Neural progenitor cell (in vitro differentiated cells): ENCODE results near the gene DLGAP3. TPM values are rescaled to one million over a fixed set of nuclear protein-coding genes. Genes with fewer than 3 reads are reported as not detected.
A peak's percentile ranks its signal among the peaks of the same experiment; 100 is the strongest.

Source experiments
- DNase-seq: peaks from one replicate; pipeline ENCODE4 v3.0.0-alpha.2; 2016; ENCODE audit warnings: low spot score
- H2AFZ ChIP-seq: fragments of 200-600 bp; sonication (generic); replicated peaks from 2 replicates; pipeline ENCODE4 v1.6.1; 2016; ENCODE audit warnings: antibody characterized with exemption
- H3F3A ChIP-seq: fragments of 200-600 bp; sonication (generic); 2 replicates; pipeline ENCODE4 v1.6.1; 2016; ENCODE audit warnings: antibody characterized with exemption, low read depth
- H3K27ac ChIP-seq: fragments of 200-600 bp; sonication (generic); 2 replicates; pipeline ENCODE4 v1.5.1; 2016; ENCODE audit warnings: mild to moderate bottlenecking
- H3K27me3 ChIP-seq: fragments of 200-600 bp; sonication (generic); 2 replicates; pipeline ENCODE4 v1.6.1; 2016; ENCODE audit warnings: mild to moderate bottlenecking, moderate library complexity
- H3K36me3 ChIP-seq: fragments of 200-600 bp; sonication (generic); 2 replicates; pipeline ENCODE4 v1.5.1; 2016
- H3K4me1 ChIP-seq: fragments of 200-600 bp; sonication (generic); 2 replicates; pipeline ENCODE4 v1.6.1; 2016; ENCODE audit warnings: mixed run types
- H3K4me2 ChIP-seq: fragments of 200-600 bp; sonication (generic); 2 replicates; pipeline ENCODE4 v1.6.1; 2016
- H3K4me3 ChIP-seq: fragments of 200-600 bp; sonication (generic); 2 replicates; pipeline ENCODE4 v1.5.1; 2016
- H3K79me2 ChIP-seq: fragments of 200-600 bp; sonication (generic); 2 replicates; pipeline ENCODE4 v1.6.1; 2016; ENCODE audit warnings: low read depth
- H3K9ac ChIP-seq: fragments of 200-600 bp; sonication (generic); 2 replicates; pipeline ENCODE4 v1.6.1; 2016
- H3K9me3 ChIP-seq: fragments of 200-600 bp; sonication (generic); 2 replicates; pipeline ENCODE4 v1.5.1; 2016; ENCODE audit warnings: low read depth
- H4K20me1 ChIP-seq: fragments of 200-600 bp; sonication (generic); 2 replicates; pipeline ENCODE4 v1.6.1; 2016; ENCODE audit warnings: low read depth
- H3K27ac Mint-ChIP-seq: 3 replicates; pipeline ENCODE4 v1.8.0; 2021; ENCODE audit warnings: mixed read lengths
- H3K27me3 Mint-ChIP-seq: 2 replicates; pipeline ENCODE4 v1.8.0; 2022; ENCODE audit warnings: low read depth, mild to moderate bottlenecking, inconsistent platforms, moderate library complexity, mixed read lengths; ENCODE audit not compliant: insufficient read depth
- H3K36me3 Mint-ChIP-seq: 3 replicates; pipeline ENCODE4 v1.8.0; 2021; ENCODE audit warnings: mixed read lengths
- H3K4me1 Mint-ChIP-seq: 3 replicates; pipeline ENCODE4 v1.8.0; 2021; ENCODE audit warnings: mixed read lengths
- H3K4me3 Mint-ChIP-seq: 3 replicates; pipeline ENCODE4 v1.8.0; 2021; ENCODE audit warnings: mild to moderate bottlenecking, moderate library complexity, mixed read lengths
- H3K9me3 Mint-ChIP-seq: 3 replicates; pipeline ENCODE4 v1.8.0; 2020; ENCODE audit warnings: mixed read lengths
- EZH2 ChIP-seq: fragments of 200-600 bp; sonication (generic); IDR thresholded peaks from 2 replicates; pipeline ENCODE4 v1.6.1; 2017; ENCODE audit warnings: antibody characterized with exemption, mild to moderate bottlenecking, moderate library complexity
- EZH2phosphoT487 ChIP-seq: fragments of 200-600 bp; sonication (generic); IDR thresholded peaks from 2 replicates; pipeline ENCODE4 v1.6.1; 2017; ENCODE audit warnings: antibody characterized with exemption
- total RNA-seq: library from RNA; depleted of rRNA; stranded (reverse); fragments of >200 nt; gene quantifications from 2 replicates; pipeline ENCODE4 v1.2.3, GENCODE V29; 2015; ENCODE audit warnings: low replicate concordance
- TF ChIP-seq, protein P1 (sequence below): fragments of 200-600 bp; sonication (generic); IDR thresholded peaks from 2 replicates; pipeline ENCODE4 v1.5.1; 2017; ENCODE audit warnings: antibody characterized with exemption, mild to moderate bottlenecking

The DLGAP3 gene
- total RNA-seq, 1 donor from 2014 or later = not detected

DNA sequence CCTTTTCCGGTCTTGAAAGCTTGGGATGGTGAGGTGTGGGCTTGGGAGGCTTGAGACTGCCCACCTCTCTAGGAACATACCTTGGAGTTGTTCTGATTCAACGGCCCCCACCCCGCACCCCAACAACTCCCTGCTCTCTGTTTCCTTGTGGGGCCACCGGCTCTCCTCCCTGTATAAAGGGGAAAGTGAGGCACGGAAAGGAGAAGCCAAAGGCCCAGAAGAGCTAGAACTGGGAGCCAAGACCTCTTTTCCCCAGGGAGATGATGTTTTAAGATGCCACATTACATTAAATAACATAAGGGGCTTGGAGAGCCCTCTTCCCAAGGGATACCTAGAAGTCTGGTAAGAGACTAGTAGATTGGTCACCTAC, 1.2 kb upstream of the DLGAP3 start:
- Histone ChIP-seq H2AFZ (no peak overlapping the region), H3K9me3 (no peaks in the 10 kb centered on the region), H3K27me3 (peaks cover 90% of the 10 kb centered on the region), H3F3A (peaks cover 9% of the 10 kb centered on the region), H3K79me2 (no peaks in the 10 kb centered on the region), H3K4me3 (peak overlapping the region; percentile 89), H3K27ac (no peak overlapping the region), H4K20me1 (peaks cover 29% of the 10 kb centered on the region), H3K36me3 (no peaks in the 10 kb centered on the region), H3K4me1 (peaks cover 4% of the 10 kb centered on the region), H3K4me2 (peak overlapping the region; percentile 100), H3K9ac (no peak overlapping the region)
- TF ChIP-seq, protein P1, sequence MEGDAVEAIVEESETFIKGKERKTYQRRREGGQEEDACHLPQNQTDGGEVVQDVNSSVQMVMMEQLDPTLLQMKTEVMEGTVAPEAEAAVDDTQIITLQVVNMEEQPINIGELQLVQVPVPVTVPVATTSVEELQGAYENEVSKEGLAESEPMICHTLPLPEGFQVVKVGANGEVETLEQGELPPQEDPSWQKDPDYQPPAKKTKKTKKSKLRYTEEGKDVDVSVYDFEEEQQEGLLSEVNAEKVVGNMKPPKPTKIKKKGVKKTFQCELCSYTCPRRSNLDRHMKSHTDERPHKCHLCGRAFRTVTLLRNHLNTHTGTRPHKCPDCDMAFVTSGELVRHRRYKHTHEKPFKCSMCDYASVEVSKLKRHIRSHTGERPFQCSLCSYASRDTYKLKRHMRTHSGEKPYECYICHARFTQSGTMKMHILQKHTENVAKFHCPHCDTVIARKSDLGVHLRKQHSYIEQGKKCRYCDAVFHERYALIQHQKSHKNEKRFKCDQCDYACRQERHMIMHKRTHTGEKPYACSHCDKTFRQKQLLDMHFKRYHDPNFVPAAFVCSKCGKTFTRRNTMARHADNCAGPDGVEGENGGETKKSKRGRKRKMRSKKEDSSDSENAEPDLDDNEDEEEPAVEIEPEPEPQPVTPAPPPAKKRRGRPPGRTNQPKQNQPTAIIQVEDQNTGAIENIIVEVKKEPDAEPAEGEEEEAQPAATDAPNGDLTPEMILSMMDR = no peak
- TF ChIP-seq EZH2 (no peak), EZH2phosphoT487 (no peak)
- no peaks in the 10 kb centered on the region for H3K9me3 Mint-ChIP-seq
- no peak for DNase-seq
- H3K4me1 Mint-ChIP-seq = peaks cover 6% of the 10 kb centered on the region
- H3K27ac Mint-ChIP-seq = no peak overlapping the region
- no peaks in the 10 kb centered on the region for H3K36me3 Mint-ChIP-seq
- peaks cover 39% of the 10 kb centered on the region for H3K27me3 Mint-ChIP-seq
- peak overlapping the region; percentile 78 for H3K4me3 Mint-ChIP-seq

DNA sequence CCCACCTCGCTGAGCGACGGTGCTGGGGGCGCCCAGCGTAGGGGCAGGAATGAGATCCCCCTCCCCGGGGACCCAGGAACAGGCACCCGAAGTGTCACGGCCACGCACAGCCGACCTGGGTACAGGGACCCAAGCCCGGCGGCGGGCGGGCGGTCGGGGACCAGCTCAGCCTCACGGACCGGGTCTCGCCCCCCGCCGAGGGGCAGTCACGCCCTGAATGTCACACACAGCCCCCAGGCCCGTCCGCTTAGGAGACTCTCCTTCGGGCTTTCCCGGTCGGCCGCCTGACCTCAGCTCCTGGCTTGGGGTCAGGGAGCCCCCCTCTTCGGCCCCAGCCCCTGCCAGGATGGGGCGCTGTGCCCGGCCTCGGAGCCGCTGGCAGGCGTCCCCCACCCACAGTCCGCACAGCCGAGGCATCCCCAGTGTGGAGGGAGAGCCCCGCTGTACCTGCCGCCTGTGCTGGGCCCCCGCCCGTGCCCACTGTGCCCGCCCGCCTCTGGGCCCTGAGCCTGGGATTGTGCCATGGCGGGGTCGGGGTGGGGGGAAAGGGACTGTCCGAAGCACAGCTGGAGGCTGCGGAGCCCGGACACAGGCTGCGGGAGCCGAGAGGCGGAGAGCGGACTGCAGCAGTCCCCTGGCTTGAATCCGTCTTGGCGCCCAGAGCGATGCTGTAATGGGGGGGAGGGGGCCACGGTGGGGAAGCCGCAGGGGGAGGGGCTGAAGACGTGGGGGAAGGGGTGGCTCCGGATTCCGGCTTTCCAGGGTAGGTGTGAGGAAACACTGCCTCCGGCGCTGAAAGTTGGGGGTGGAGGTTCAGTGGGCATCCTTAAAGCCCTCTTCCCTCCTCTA, 627 bp upstream of the DLGAP3 start:
- Histone ChIP-seq H3K27ac (no peak overlapping the region), H4K20me1 (peaks cover 35% of the 10 kb centered on the region), H2AFZ (peak overlapping the region; percentile 93), H3K9me3 (no peaks in the 10 kb centered on the region), H3K36me3 (no peaks in the 10 kb centered on the region), H3K9ac (no peak overlapping the region), H3K4me3 (peak overlapping the region; percentile 89), H3F3A (peaks cover 9% of the 10 kb centered on the region), H3K4me2 (peak overlapping the region; percentile 100), H3K4me1 (peaks cover 4% of the 10 kb centered on the region), H3K27me3 (peaks cover 96% of the 10 kb centered on the region), H3K79me2 (no peaks in the 10 kb centered on the region)
- no peaks in the 10 kb centered on the region for H3K9me3 Mint-ChIP-seq
- H3K4me3 Mint-ChIP-seq = peak overlapping the region; percentile 78
- H3K4me1 Mint-ChIP-seq = peaks cover 6% of the 10 kb centered on the region
- H3K27ac Mint-ChIP-seq = no peak overlapping the region
- TF ChIP-seq EZH2phosphoT487 (no peak), EZH2 (peak; percentile 58)
- TF ChIP-seq, protein P1 = peak; percentile 33
- H3K27me3 Mint-ChIP-seq = peaks cover 37% of the 10 kb centered on the region
- peak; percentile 79 for DNase-seq
- H3K36me3 Mint-ChIP-seq = no peaks in the 10 kb centered on the region

DNA sequence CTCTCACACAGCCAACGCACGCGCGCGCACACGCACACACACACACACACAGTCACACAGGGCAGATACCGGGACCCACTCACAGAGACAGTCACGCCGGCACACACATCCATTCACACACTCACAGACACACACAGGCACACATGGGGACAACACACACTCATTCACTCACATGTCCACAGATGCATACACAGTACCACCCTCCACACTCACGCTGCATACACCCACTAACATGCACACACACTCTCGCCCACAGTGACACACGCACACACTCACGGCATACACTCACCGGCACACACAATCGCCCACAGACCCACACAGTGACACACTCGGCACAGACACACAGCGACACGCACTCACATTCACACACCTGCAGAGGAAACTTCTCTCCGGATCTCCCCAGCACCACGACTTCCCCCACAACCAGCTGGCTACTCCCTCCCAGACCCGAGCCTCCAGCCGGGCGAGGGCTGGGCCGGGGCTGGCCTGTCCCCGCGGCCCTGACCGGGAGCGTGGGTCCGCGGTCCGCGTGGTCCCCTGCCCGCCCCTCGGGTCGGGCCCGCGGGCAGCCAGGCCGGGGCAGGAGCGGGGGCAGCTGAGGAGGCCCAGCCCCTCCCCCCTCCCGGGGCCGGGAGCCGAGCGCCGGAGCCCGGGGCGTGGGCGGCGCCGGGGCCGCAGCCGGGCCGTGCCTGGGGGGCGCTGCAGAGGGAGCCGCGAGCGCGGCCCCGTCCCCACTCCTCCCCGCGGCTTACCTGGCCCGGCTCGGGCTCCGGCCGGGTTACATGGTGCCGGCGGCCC, 552 bp downstream of the DLGAP3 start:
- H3K27ac Mint-ChIP-seq = peak overlapping the region; percentile 19
- Histone ChIP-seq H3K36me3 (no peaks in the 10 kb centered on the region), H3K79me2 (no peaks in the 10 kb centered on the region), H3K27me3 (peaks cover 98% of the 10 kb centered on the region), H3K27ac (no peak overlapping the region), H2AFZ (no peak overlapping the region), H3F3A (peaks cover 9% of the 10 kb centered on the region), H4K20me1 (peaks cover 45% of the 10 kb centered on the region), H3K4me1 (peaks cover 4% of the 10 kb centered on the region), H3K4me2 (peak overlapping the region; percentile 100), H3K9ac (no peak overlapping the region), H3K4me3 (peak overlapping the region; percentile 89), H3K9me3 (no peaks in the 10 kb centered on the region)
- no peaks in the 10 kb centered on the region for H3K36me3 Mint-ChIP-seq
- peak overlapping the region; percentile 89 for H3K4me3 Mint-ChIP-seq
- H3K9me3 Mint-ChIP-seq = no peaks in the 10 kb centered on the region
- peaks cover 6% of the 10 kb centered on the region for H3K4me1 Mint-ChIP-seq
- TF ChIP-seq EZH2phosphoT487 (peak; percentile 6), EZH2 (no peak)
- TF ChIP-seq, protein P1 = no peak
- H3K27me3 Mint-ChIP-seq = peaks cover 44% of the 10 kb centered on the region
- DNase-seq = no peak
